Transverse colon (tissue), 4 donors: ENCODE data around the gene SH3PXD2B. TPM values are rescaled to one million over a fixed set of nuclear protein-coding genes. Genes with fewer than 3 reads are reported as not detected.

ENCODE experiments used
- DNase-seq: peaks from one replicate; pipeline ENCODE4 v3.0.0-alpha.2; 2019
- H3K27ac ChIP-seq, 4 donors: fragments of 200-600 bp; sonication (generic); 2 replicates each; pipeline ENCODE4 v1.5.1; 2016 to 2018; ENCODE audit warnings: inconsistent platforms in 4 of 4
- H3K27me3 ChIP-seq: fragments of 200-600 bp; sonication (generic); 2 replicates; pipeline ENCODE4 v1.5.1; 2017; ENCODE audit warnings: inconsistent platforms
- H3K36me3 ChIP-seq, 4 donors: fragments of 200-600 bp; sonication (generic); 2 replicates each; pipeline ENCODE4 v1.5.1; 2017 to 2019; ENCODE audit warnings: inconsistent platforms in 4 of 4
- H3K4me1 ChIP-seq, 4 donors: fragments of 200-600 bp; sonication (generic); 2 replicates each; pipeline ENCODE4 v1.5.1; 2017 to 2020; ENCODE audit warnings: inconsistent platforms in 4 of 4
- H3K4me3 ChIP-seq, 4 donors: fragments of 200-600 bp; sonication (generic); 1 replicate in 1 of 4; 2 replicates in 3 of 4; pipeline versions ENCODE4 v1.5.1 to v1.6.1; 2017 to 2019; ENCODE audit warnings: inconsistent platforms in 4 of 4
- H3K9me3 ChIP-seq, 2 donors: fragments of 200-600 bp; sonication (generic); 2 replicates each; pipeline ENCODE4 v1.5.1; 2017 to 2019; ENCODE audit warnings: inconsistent platforms in 2 of 2
- CTCF ChIP-seq, 5 experiments: fragments of 200-600 bp in 3 of 5; fragments of 450-650 bp in 2 of 5; sonication (generic) in 3 of 5; IDR thresholded peaks; 1 replicate in 2 of 5; 2 replicates in 3 of 5; pipeline ENCODE4 v1.5.1; 2016 to 2017; ENCODE audit warnings: antibody characterized with exemption in 5 of 5, inconsistent platforms in 3 of 5, mild to moderate bottlenecking in 2 of 5, moderate library complexity in 1 of 5
- EP300 ChIP-seq: sonication (generic); formaldehyde crosslinking; IDR thresholded peaks from one replicate; pipeline ENCODE4 v1.6.1; 2017; ENCODE audit warnings: antibody characterized with exemption, low read depth
- POLR2A ChIP-seq: fragments of 450-650 bp; IDR thresholded peaks from one replicate; pipeline ENCODE4 v1.6.1; 2016; ENCODE audit warnings: antibody characterized with exemption, mild to moderate bottlenecking, moderate library complexity
- POLR2AphosphoS5 ChIP-seq, 3 donors: sonication (generic); formaldehyde crosslinking; IDR thresholded peaks; one replicate each; pipeline ENCODE4 v1.6.1; 2016; ENCODE audit warnings: antibody characterized with exemption in 3 of 3
- WGBS, 2 donors: methylation state at CpG; one replicate each; pipeline ENCODE4 v1.1.5; 2018; ENCODE audit warnings: low coverage in 1 of 2; 5-methylcytosine and 5-hydroxymethylcytosine counted together
- in situ Hi-C, 4 donors: fragments of 200-750 bp; cut with MboI; loops; one replicate each; pipeline versions ENCODE4 v1.15.0 to v1.15.1; 2017; ENCODE audit warnings: low sequenced_read_pairs in 3 of 4, low pct_ligation_motif_present in 1 of 4, low pct_unique_long_range_greater_than_20kb in 1 of 4
- intact Hi-C: fragments of 100-400 bp; cut with DNase I; formaldehyde crosslinking; loops from one replicate; pipeline ENCODE4 v1.15.1; 2023; ENCODE audit warnings: low total_unique reads
- total RNA-seq, 4 donors: library from RNA; depleted of rRNA; stranded (reverse); fragments of >200 nt; gene quantifications; one replicate each; pipeline ENCODE4 v1.1.0, GENCODE V29; 2016

The SH3PXD2B gene
- total RNA-seq, 4 donors from 2014 or later: 10.2 to 26.6 (median 14.6) TPM

GRCh38 chr5:172437445-172438318, 16.6 kb downstream of the SH3PXD2B start:
- Histone ChIP-seq H3K4me3 (no peak overlapping the region), H3K27ac (peak overlapping the region; percentile 41 to 66 (median 61)), H3K27me3 (no peaks in the 10 kb centered on the region), H3K4me1 (peaks cover 5 to 26% (median 13%) of the 10 kb centered on the region in 4 donors), H3K9me3 (no peaks in the 10 kb centered on the region), H3K36me3 (no peaks in the 10 kb centered on the region)
- peak; percentile 48 for DNase-seq
- intact Hi-C loops: no loop called here
- TF ChIP-seq CTCF (IDR thresholded peaks at IDR 0.05) (no peak), POLR2AphosphoS5 (IDR thresholded peaks at IDR 0.05) (peak; percentile 38 to 64 (median 45)), POLR2A (no peak), EP300 (no peak)
- WGBS, 2 donors: 70 to 84% methylated on average over 8 to 14 of the region's 14 CpGs
- in situ Hi-C loops: no loop called here

- Histone ChIP-seq H3K36me3 (no peaks in the 10 kb centered on the region), H3K9me3 (no peaks in the 10 kb centered on the region), H3K27ac (peak overlapping the region; percentile 41 to 66 (median 61)), H3K4me3 (no peak overlapping the region), H3K4me1 (peaks cover 5 to 26% (median 13%) of the 10 kb centered on the region in 4 donors), H3K27me3 (no peaks in the 10 kb centered on the region)
- TF ChIP-seq POLR2A: no peak
- no peak for TF ChIP-seq CTCF (IDR thresholded peaks at IDR 0.05)
- no peak for TF ChIP-seq POLR2AphosphoS5 (IDR thresholded peaks at IDR 0.05)
- TF ChIP-seq EP300: no peak
- in situ Hi-C loops (no loop called here), intact Hi-C loops (no loop called here)
- no peak for DNase-seq
- 82 to 86% methylated on average over 6 to 9 of the region's 9 CpGs for WGBS, 2 donors
These were observed 17.4 kb downstream of the SH3PXD2B start for GRCh38 chr5:172436879-172437369.

GRCh38 chr5:172436078-172436878, 18.0 kb downstream of the SH3PXD2B start:
- no peak for DNase-seq
- Histone ChIP-seq H3K27ac (peak overlapping the region; percentile 41 to 66 (median 61)), H3K4me3 (no peak overlapping the region), H3K27me3 (no peaks in the 10 kb centered on the region), H3K4me1 (peaks cover 5 to 26% (median 13%) of the 10 kb centered on the region in 4 donors), H3K9me3 (no peaks in the 10 kb centered on the region), H3K36me3 (no peaks in the 10 kb centered on the region)
- TF ChIP-seq POLR2A (no peak), EP300 (no peak), CTCF (IDR thresholded peaks at IDR 0.05) (no peak)
- 84% methylated on average over 12 of the region's 12 CpGs; no CpG with 5 or more reads in 1 of the 2 donors for WGBS, 2 donors
- in situ Hi-C loops: no loop called here
- intact Hi-C loops: no loop called here
